ENCODE data around the gene SNX22.

- TF ChIP-seq, protein P1, sequence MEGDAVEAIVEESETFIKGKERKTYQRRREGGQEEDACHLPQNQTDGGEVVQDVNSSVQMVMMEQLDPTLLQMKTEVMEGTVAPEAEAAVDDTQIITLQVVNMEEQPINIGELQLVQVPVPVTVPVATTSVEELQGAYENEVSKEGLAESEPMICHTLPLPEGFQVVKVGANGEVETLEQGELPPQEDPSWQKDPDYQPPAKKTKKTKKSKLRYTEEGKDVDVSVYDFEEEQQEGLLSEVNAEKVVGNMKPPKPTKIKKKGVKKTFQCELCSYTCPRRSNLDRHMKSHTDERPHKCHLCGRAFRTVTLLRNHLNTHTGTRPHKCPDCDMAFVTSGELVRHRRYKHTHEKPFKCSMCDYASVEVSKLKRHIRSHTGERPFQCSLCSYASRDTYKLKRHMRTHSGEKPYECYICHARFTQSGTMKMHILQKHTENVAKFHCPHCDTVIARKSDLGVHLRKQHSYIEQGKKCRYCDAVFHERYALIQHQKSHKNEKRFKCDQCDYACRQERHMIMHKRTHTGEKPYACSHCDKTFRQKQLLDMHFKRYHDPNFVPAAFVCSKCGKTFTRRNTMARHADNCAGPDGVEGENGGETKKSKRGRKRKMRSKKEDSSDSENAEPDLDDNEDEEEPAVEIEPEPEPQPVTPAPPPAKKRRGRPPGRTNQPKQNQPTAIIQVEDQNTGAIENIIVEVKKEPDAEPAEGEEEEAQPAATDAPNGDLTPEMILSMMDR (IDR thresholded peaks at IDR 0.05), result no peak
- no peak for TF ChIP-seq POLR2A (IDR thresholded peaks at IDR 0.05)
These were observed 7.0 kb downstream of the SNX22 start for GRCh38 chr15:64158363-64159134.

Measured in lower leg skin (tissue), 3 donors.